ENCODE results near the gene TOM1L2.

DNA sequence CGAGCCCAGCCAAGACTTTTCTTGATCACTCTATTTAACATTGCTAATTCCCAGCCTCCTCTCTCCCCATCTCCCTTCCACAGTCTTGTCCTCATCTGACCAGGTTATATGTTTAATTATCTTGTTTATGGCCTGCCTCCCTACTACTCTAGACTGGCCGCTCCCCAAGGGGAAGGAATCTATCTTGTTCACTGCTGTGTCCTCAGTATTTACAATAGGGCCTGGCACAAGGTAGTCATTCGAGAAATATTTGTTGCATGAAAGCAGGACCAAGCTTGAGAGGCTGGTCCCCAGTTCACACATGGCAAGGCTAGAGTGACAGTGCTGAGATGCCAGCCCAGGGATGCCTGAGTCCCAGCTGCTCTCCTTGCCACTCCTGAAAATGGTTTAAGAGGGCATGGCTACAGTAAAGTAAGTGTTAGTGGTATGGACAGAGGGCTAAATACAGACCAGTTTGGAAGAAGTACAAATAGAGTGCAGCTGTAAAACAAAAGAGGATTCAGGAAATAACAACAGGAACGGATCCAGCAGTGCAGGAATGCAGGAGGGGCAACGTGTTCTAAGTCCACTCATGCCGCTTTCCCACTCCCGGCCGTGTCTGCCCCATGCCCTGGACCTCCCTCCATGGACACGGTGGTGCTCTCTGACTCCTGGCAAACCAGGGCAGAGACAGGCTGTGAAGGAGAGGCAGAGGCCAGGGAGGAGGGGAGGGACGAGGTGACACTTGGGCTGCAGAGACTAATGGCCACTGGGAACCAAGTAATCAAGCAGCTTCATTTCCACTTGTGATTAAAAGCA lies 65.6 kb downstream of the TOM1L2 start:
- TF ChIP-seq, protein P1, sequence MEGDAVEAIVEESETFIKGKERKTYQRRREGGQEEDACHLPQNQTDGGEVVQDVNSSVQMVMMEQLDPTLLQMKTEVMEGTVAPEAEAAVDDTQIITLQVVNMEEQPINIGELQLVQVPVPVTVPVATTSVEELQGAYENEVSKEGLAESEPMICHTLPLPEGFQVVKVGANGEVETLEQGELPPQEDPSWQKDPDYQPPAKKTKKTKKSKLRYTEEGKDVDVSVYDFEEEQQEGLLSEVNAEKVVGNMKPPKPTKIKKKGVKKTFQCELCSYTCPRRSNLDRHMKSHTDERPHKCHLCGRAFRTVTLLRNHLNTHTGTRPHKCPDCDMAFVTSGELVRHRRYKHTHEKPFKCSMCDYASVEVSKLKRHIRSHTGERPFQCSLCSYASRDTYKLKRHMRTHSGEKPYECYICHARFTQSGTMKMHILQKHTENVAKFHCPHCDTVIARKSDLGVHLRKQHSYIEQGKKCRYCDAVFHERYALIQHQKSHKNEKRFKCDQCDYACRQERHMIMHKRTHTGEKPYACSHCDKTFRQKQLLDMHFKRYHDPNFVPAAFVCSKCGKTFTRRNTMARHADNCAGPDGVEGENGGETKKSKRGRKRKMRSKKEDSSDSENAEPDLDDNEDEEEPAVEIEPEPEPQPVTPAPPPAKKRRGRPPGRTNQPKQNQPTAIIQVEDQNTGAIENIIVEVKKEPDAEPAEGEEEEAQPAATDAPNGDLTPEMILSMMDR (IDR thresholded peaks at IDR 0.05): no peak
- TF ChIP-seq POLR2A (IDR thresholded peaks at IDR 0.05): no peak

All from adrenal gland (tissue), 5 donors.